ENCODE measurements around the gene STK32B. TPM values are rescaled to one million over a fixed set of nuclear protein-coding genes. Genes with fewer than 3 reads are reported as not detected.

STK32B gene
- total RNA-seq, 2 experiments from 2014 or later: not detected

GRCh38 chr4:5381961-5382441 is 330.7 kb downstream of the STK32B start:
- ATAC-seq: no peak
- no peak overlapping the region for H3K27ac Mint-ChIP-seq
- no peaks in the 10 kb centered on the region for H3K4me1 Mint-ChIP-seq (ENCODE audit: low read depth)
- DNase-seq: no peak
- intact Hi-C loops (cut with micrococcal nuclease): no loop called here
- H3K9me3 Mint-ChIP-seq: peaks cover 2% of the 10 kb centered on the region
- H3K4me3 Mint-ChIP-seq: no peak overlapping the region
- CTCF ChIA-PET: no interaction called here
- no peak for TF ChIP-seq CTCF (IDR thresholded peaks at IDR 0.05)
- H3K27me3 Mint-ChIP-seq: no peaks in the 10 kb centered on the region
- POLR2A ChIA-PET: no interaction called here
- H3K36me3 Mint-ChIP-seq (ENCODE audit: low read depth): no peaks in the 10 kb centered on the region

- no peak for ATAC-seq
- ChIA-PET CTCF (no interaction called here), POLR2A (no interaction called here)
- no peaks in the 10 kb centered on the region for H3K27me3 Mint-ChIP-seq
- H3K4me1 Mint-ChIP-seq (ENCODE audit: low read depth): no peaks in the 10 kb centered on the region
- DNase-seq: no peak
- H3K4me3 Mint-ChIP-seq: no peak overlapping the region
- TF ChIP-seq CTCF (IDR thresholded peaks at IDR 0.05): no peak
- H3K9me3 Mint-ChIP-seq: no peaks in the 10 kb centered on the region
- H3K36me3 Mint-ChIP-seq (ENCODE audit: low read depth): no peaks in the 10 kb centered on the region
- no peak overlapping the region for H3K27ac Mint-ChIP-seq
- intact Hi-C loops (cut with micrococcal nuclease): no loop called here
Observed at GRCh38 chr4:5383191-5383980, 332.1 kb downstream of the STK32B start.

- CTCF ChIA-PET: no interaction called here
- POLR2A ChIA-PET: no interaction called here
- Mint-ChIP-seq H3K9me3 (no peaks in the 10 kb centered on the region), H3K27ac (no peak overlapping the region), H3K4me1 (ENCODE audit: low read depth) (no peaks in the 10 kb centered on the region), H3K4me3 (no peak overlapping the region), H3K36me3 (ENCODE audit: low read depth) (no peaks in the 10 kb centered on the region), H3K27me3 (no peaks in the 10 kb centered on the region)
- no peak for ATAC-seq
- DNase-seq: no peak
- intact Hi-C loops (cut with micrococcal nuclease): no loop called here
- TF ChIP-seq CTCF (IDR thresholded peaks at IDR 0.05): no peak
Observed at GRCh38 chr4:5385741-5386311, 334.5 kb downstream of the STK32B start.

- intact Hi-C loops (cut with micrococcal nuclease): no loop called here
- Mint-ChIP-seq H3K27ac (no peak overlapping the region), H3K27me3 (no peaks in the 10 kb centered on the region), H3K36me3 (ENCODE audit: low read depth) (no peaks in the 10 kb centered on the region), H3K4me3 (no peak overlapping the region), H3K4me1 (ENCODE audit: low read depth) (no peaks in the 10 kb centered on the region), H3K9me3 (no peaks in the 10 kb centered on the region)
- ATAC-seq (no peak), DNase-seq (no peak)
- CTCF ChIA-PET: no interaction called here
- no peak for TF ChIP-seq CTCF (IDR thresholded peaks at IDR 0.05)
- POLR2A ChIA-PET: no interaction called here
Observed at GRCh38 chr4:5386921-5387320, 335.6 kb downstream of the STK32B start.

GRCh38 chr4:5387457-5387856 is 336.2 kb downstream of the STK32B start:
- H3K4me3 Mint-ChIP-seq: no peak overlapping the region
- H3K27ac Mint-ChIP-seq: no peak overlapping the region
- H3K4me1 Mint-ChIP-seq (ENCODE audit: low read depth): no peaks in the 10 kb centered on the region
- intact Hi-C loops (cut with micrococcal nuclease): no loop called here
- no peak for ATAC-seq
- no peaks in the 10 kb centered on the region for H3K27me3 Mint-ChIP-seq
- no peaks in the 10 kb centered on the region for H3K36me3 Mint-ChIP-seq (ENCODE audit: low read depth)
- DNase-seq: no peak
- TF ChIP-seq CTCF (IDR thresholded peaks at IDR 0.05): no peak
- CTCF ChIA-PET: no interaction called here
- POLR2A ChIA-PET: no interaction called here
- no peaks in the 10 kb centered on the region for H3K9me3 Mint-ChIP-seq

Measured in activated CD8-positive, alpha-beta T cell treated with anti-CD3 and anti-CD28 coated beads for 36 hours (primary cell).